ENCODE measurements around the gene TSHR. TPM values are rescaled to one million over a fixed set of nuclear protein-coding genes. Genes with fewer than 3 reads are reported as not detected.
A peak's percentile ranks its signal among the peaks of the same experiment; 100 is the strongest.

TSHR gene
- total RNA-seq, 1 experiment from 2014 or later, result not detected

DNA sequence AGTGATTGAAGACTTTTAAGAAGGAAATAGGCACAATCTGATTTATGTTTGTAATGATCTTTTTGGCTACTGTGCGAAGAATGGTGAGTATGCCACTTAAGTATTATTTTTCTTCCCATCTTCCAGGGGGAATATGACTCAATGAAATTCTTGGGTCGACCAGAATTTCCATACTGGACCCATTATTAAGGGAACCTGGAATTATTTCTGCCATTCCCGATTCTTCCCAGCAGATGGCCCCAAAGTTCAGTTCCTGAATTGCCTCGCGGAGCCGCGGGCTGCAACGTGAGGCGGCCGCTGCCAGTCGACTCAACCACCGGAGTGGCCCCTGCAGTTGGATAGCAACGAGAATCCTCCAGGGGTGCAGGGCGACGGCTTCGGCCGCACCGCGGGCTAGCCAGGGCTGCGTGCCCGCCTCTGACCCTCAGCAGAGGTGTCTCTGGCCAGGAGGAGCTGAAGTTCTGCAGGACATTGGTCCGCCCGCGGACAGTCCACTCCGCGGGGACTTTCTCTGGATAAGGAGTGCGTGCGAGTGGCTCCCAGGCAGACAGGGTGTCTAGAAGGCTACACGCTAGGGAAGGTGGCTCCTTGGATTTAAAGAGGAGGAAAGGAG, 628 bp upstream of the TSHR start:
- Histone ChIP-seq H3K36me3 (ENCODE audit: low read depth, low read length) (no peaks in the 10 kb centered on the region), H3K27me3 (ENCODE audit: low read length) (peaks cover 44% of the 10 kb centered on the region), H3K79me2 (ENCODE audit: low read length) (no peaks in the 10 kb centered on the region), H3K27ac (ENCODE audit: low read length) (no peak overlapping the region), H3F3A (ENCODE audit: low read length, unreplicated experiment) (no peaks in the 10 kb centered on the region), H3K9ac (ENCODE audit: low read length) (no peak overlapping the region), H3K4me3 (ENCODE audit: low read length) (peak overlapping the region; percentile 72), H4K20me1 (ENCODE audit: low read length) (no peaks in the 10 kb centered on the region), H3K4me1 (ENCODE audit: insufficient read depth, low read length) (no peaks in the 10 kb centered on the region; the same call in 1 of the 2 replicates), H2AFZ (ENCODE audit: low read length) (peak overlapping the region; percentile 97), H3K9me3 (ENCODE audit: low read length) (no peaks in the 10 kb centered on the region), H3K9me2 (replicated peaks; ENCODE audit: low read length) (no peaks in the 10 kb centered on the region), H3K4me2 (ENCODE audit: low read length) (peak overlapping the region; percentile 99)
- POLR2A ChIA-PET (ENCODE audit: unreplicated experiment), result no interaction called here
- DNase-seq (peak; percentile 88), ATAC-seq (peak; percentile 93)
- CTCF ChIA-PET, result interaction anchor here (2.7 kb wide), 1 partner anchor 32 kb away, joined by 16 read pairs; no protein-coding TSS in a partner anchor
- intact Hi-C loops (cut with micrococcal nuclease), result loop anchor here (1.0 to 5.0 kb wide), 4 partner anchors 33 to 510 kb away; no protein-coding TSS in a partner anchor
- TF ChIP-seq EZH2phosphoT487 (IDR thresholded peaks at IDR 0.05; ENCODE audit: borderline replicate concordance, low read length), result no peak
- TF ChIP-seq, protein P1, sequence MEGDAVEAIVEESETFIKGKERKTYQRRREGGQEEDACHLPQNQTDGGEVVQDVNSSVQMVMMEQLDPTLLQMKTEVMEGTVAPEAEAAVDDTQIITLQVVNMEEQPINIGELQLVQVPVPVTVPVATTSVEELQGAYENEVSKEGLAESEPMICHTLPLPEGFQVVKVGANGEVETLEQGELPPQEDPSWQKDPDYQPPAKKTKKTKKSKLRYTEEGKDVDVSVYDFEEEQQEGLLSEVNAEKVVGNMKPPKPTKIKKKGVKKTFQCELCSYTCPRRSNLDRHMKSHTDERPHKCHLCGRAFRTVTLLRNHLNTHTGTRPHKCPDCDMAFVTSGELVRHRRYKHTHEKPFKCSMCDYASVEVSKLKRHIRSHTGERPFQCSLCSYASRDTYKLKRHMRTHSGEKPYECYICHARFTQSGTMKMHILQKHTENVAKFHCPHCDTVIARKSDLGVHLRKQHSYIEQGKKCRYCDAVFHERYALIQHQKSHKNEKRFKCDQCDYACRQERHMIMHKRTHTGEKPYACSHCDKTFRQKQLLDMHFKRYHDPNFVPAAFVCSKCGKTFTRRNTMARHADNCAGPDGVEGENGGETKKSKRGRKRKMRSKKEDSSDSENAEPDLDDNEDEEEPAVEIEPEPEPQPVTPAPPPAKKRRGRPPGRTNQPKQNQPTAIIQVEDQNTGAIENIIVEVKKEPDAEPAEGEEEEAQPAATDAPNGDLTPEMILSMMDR (conservative IDR thresholded peaks at IDR 0.05; ENCODE audit: low read depth, low read length), result peak; percentile 78
- no TSS peak for BruUV-seq (replicated peaks)

DNA sequence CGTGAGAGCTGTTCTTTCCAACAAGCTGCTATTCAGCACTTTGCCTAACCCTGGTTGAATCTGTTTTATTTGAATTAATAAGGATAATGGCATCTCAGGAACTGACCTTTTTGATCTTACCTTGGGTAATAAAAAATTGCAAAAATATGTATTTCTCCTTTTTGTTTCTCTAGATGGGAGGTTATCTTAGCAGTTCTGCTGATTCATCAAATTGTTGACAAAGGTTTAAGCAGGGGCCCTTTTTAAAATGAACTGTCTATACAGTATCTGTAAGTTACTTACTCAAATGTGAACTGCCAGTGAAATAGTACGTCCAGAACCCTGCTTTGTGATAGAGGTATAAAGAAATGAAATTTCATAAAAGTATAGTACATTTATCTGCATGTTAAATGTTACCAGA, 681 bp downstream of the TSHR start:
- Histone ChIP-seq H3K4me2 (ENCODE audit: low read length) (no peak overlapping the region), H3K27me3 (ENCODE audit: low read length) (peaks cover 33% of the 10 kb centered on the region), H3K36me3 (ENCODE audit: low read depth, low read length) (no peaks in the 10 kb centered on the region), H3K9me3 (ENCODE audit: low read length) (no peaks in the 10 kb centered on the region), H3K9ac (ENCODE audit: low read length) (no peak overlapping the region), H3K27ac (ENCODE audit: low read length) (no peak overlapping the region), H2AFZ (ENCODE audit: low read length) (no peak overlapping the region), H3K4me3 (ENCODE audit: low read length) (no peak overlapping the region), H4K20me1 (ENCODE audit: low read length) (no peaks in the 10 kb centered on the region), H3F3A (ENCODE audit: low read length, unreplicated experiment) (no peaks in the 10 kb centered on the region), H3K4me1 (ENCODE audit: insufficient read depth, low read length) (no peaks in the 10 kb centered on the region; the same call in 1 of the 2 replicates), H3K9me2 (replicated peaks; ENCODE audit: low read length) (no peaks in the 10 kb centered on the region), H3K79me2 (ENCODE audit: low read length) (no peaks in the 10 kb centered on the region)
- DNase-seq (no peak), ATAC-seq (no peak)
- BruUV-seq (replicated peaks), result no TSS peak
- intact Hi-C loops (cut with micrococcal nuclease), result no loop called here
- TF ChIP-seq EZH2 (IDR thresholded peaks at IDR 0.05; ENCODE audit: low read length, unreplicated experiment) (no peak), EZH2phosphoT487 (IDR thresholded peaks at IDR 0.05; ENCODE audit: borderline replicate concordance, low read length) (no peak)
- TF ChIP-seq, protein P1 (conservative IDR thresholded peaks at IDR 0.05; ENCODE audit: low read depth, low read length), result no peak
- ChIA-PET POLR2A (ENCODE audit: unreplicated experiment) (no interaction called here), CTCF (interaction anchor here (2.7 kb wide), 1 partner anchor 31 kb away, joined by 16 read pairs; no protein-coding TSS in a partner anchor)

DNA sequence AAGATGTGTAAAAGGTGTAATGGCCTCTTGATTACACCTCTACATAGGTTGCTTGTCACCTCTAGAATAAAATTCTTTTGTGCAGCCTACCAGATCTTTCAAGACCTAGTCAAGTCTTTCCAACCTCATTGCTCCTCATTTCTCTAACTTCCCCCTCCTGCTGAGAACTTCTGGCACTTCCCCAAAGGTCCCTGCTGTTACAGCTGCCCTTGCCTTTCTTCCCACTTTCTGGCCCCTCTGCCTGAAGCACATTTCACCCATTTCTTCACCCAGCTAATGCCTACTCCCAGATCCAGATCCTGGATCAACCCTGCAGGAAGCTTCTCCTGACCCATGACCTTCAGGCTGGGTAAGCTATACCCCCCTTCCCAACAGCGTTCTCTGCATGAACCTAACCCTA, 1.5 kb downstream of the TSHR start:
- Histone ChIP-seq H3K4me1 (ENCODE audit: insufficient read depth, low read length) (no peaks in the 10 kb centered on the region; the same call in 1 of the 2 replicates), H3K9me2 (replicated peaks; ENCODE audit: low read length) (no peaks in the 10 kb centered on the region), H3K36me3 (ENCODE audit: low read depth, low read length) (no peaks in the 10 kb centered on the region), H3K27ac (ENCODE audit: low read length) (no peak overlapping the region), H3K4me2 (ENCODE audit: low read length) (no peak overlapping the region), H3K9ac (ENCODE audit: low read length) (no peak overlapping the region), H3K27me3 (ENCODE audit: low read length) (peaks cover 29% of the 10 kb centered on the region), H3K9me3 (ENCODE audit: low read length) (no peaks in the 10 kb centered on the region), H4K20me1 (ENCODE audit: low read length) (no peaks in the 10 kb centered on the region), H2AFZ (ENCODE audit: low read length) (no peak overlapping the region), H3K79me2 (ENCODE audit: low read length) (no peaks in the 10 kb centered on the region), H3K4me3 (ENCODE audit: low read length) (no peak overlapping the region), H3F3A (ENCODE audit: low read length, unreplicated experiment) (no peaks in the 10 kb centered on the region)
- CTCF ChIA-PET, result interaction anchor here (2.7 kb wide), 1 partner anchor 30 kb away, joined by 16 read pairs; no protein-coding TSS in a partner anchor
- TF ChIP-seq EZH2 (IDR thresholded peaks at IDR 0.05; ENCODE audit: low read length, unreplicated experiment) (no peak), EZH2phosphoT487 (IDR thresholded peaks at IDR 0.05; ENCODE audit: borderline replicate concordance, low read length) (no peak)
- TF ChIP-seq, protein P1 (conservative IDR thresholded peaks at IDR 0.05; ENCODE audit: low read depth, low read length), result no peak
- intact Hi-C loops (cut with micrococcal nuclease), result no loop called here
- no peak for ATAC-seq
- DNase-seq, result no peak
- BruUV-seq (replicated peaks), result no TSS peak
- POLR2A ChIA-PET (ENCODE audit: unreplicated experiment), result interaction anchor here (0.7 kb wide), 1 partner anchor 11 kb away, joined by 3 read pairs; no protein-coding TSS in a partner anchor
